ENCODE data around the gene MTAP. TPM values are rescaled to one million over a fixed set of nuclear protein-coding genes. Genes with fewer than 3 reads are reported as not detected.

Gene MTAP
- total and polyA plus RNA-seq, 2 of the 13 experiments (the other 11 are each of a cell fraction or from before 2014, with no cell fraction given), result 16.7 to 51.2 TPM

- TF ChIP-seq ZBTB43 (CRISPR knock-in tag; conservative IDR thresholded peaks at IDR 0.05) (peak; percentile 39), ZNF3 (CRISPR knock-in tag; IDR thresholded peaks at IDR 0.05) (no peak), GPN1 (CRISPR knock-in tag; IDR thresholded peaks at IDR 0.05; ENCODE audit: borderline replicate concordance) (no peak), GLMP (CRISPR knock-in tag; IDR thresholded peaks at IDR 0.05; ENCODE audit: borderline replicate concordance) (no peak), NBN (conservative IDR thresholded peaks at IDR 0.05) (no peak), HOXD1 (CRISPR knock-in tag; IDR thresholded peaks at IDR 0.05) (no peak), ZNF563 (CRISPR knock-in tag; IDR thresholded peaks at IDR 0.05) (peak; percentile 18), KLF15 (CRISPR knock-in tag; IDR thresholded peaks at IDR 0.05; ENCODE audit: borderline replicate concordance) (peak; percentile 73; the same call in 1 of the 2 replicates), AKNA (CRISPR knock-in tag; IDR thresholded peaks at IDR 0.05; ENCODE audit: borderline replicate concordance) (no peak), ZNF816 (CRISPR knock-in tag; IDR thresholded peaks at IDR 0.05; ENCODE audit: borderline replicate concordance) (no peak), ZBTB21 (CRISPR knock-in tag; IDR thresholded peaks at IDR 0.05) (no peak), SOX6 (IDR thresholded peaks at IDR 0.05) (no peak), SOX6 (CRISPR knock-in tag; IDR thresholded peaks at IDR 0.05) (no peak)
- TF ChIP-seq, protein P1, sequence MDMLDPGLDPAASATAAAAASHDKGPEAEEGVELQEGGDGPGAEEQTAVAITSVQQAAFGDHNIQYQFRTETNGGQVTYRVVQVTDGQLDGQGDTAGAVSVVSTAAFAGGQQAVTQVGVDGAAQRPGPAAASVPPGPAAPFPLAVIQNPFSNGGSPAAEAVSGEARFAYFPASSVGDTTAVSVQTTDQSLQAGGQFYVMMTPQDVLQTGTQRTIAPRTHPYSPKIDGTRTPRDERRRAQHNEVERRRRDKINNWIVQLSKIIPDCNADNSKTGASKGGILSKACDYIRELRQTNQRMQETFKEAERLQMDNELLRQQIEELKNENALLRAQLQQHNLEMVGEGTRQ (IDR thresholded peaks at IDR 0.05; ENCODE audit: low read depth, low read length), result no peak
- TF ChIP-seq, protein P1 (CRISPR knock-in tag; IDR thresholded peaks at IDR 0.05; ENCODE audit: borderline replicate concordance), result no peak
- TF ChIP-seq, protein P2, sequence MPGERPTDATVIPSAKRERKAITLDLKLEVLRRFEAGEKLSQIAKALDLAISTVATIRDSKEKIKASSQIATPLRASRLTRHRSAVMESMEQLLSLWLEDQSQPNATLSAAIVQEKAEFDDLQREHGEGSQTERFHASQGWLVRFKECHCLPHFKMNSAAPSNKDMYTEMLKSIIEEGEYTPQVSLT (CRISPR knock-in tag; IDR thresholded peaks at IDR 0.05; ENCODE audit: borderline replicate concordance, low read depth), result no peak
- TF ChIP-seq, protein P3, sequence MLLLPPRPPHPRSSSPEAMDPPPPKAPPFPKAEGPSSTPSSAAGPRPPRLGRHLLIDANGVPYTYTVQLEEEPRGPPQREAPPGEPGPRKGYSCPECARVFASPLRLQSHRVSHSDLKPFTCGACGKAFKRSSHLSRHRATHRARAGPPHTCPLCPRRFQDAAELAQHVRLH (CRISPR knock-in tag; IDR thresholded peaks at IDR 0.05; ENCODE audit: borderline replicate concordance, low read depth), result peak; percentile 27; the same call in 1 of the 2 replicates
- TF ChIP-seq, protein P4, sequence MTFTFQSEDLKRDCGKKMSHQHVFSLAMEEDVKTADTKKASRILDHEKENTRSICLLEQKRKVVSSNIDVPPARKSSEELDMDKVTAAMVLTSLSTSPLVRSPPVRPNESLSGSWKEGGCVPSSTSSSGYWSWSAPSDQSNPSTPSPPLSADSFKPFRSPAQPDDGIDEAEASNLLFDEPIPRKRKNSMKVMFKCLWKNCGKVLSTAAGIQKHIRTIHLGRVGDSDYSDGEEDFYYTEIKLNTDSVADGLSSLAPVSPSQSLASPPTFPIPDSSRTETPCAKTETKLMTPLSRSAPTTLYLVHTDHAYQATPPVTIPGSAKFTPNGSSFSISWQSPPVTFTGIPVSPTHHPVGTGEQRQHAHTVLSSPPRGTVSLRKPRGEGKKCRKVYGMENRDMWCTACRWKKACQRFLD (CRISPR knock-in tag; IDR thresholded peaks at IDR 0.05; ENCODE audit: borderline replicate concordance), result 0 out of 2 replicates have a peak, but pooled peaks have one; percentile 17
Observed at GRCh38 chr9:21802418-21803000, at the start of gene MTAP (continued).
